Stimulated activated naive CD4-positive, alpha-beta T cell (primary cell): ENCODE measurements around the gene S100A8.
"Not testable (repeated sequence)": the region's sequence is repeated elsewhere in the genome, so short reads cannot be mapped to it uniquely, and the experiment has no call there.

Experiments
- DNase-seq, 6 experiments: peaks; one replicate each; lab custom pipeline; 2025; lab: John Stamatoyannopoulos, UW

Gene S100A8

DNA sequence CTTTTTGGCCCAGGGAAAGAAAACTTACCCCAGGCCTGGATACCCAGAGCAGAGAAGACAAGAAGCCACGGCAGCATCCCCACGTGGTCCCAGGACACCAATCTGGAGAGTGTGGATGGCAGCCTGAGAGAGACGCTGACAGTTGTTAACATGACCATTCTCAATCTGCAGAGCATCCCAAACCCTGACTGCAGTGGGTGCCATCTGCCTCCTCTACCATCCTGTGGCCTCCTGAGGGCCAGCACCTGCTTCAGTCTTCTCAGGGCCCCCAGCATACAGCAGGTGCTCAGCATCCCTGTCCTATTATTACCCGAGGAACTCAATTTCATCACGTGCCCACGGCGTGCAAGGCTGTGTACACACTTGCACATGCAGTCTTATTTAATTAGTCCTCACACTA lies 43.0 kb downstream of the S100A8 start:
- DNase-seq: no peak

DNA sequence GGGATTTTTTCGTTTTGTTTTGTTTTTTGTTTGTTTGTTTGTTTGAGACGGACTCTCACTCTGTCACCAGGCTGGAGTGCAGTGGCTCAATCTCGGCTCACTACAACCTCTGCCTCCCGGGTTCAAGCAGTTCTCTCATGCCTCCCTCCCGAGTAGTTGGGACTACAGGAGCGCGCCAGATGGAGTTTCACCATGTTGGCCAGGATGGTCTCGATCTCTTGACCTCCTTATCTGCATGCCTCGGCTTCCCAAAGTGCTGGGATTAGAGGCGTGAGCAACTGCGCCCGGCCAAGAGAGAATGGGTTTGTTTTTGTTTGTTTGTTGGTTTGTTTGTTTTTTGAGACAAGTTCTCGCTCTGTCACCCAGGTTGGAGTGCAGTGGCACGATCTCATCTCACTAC lies 43.8 kb downstream of the S100A8 start:
- not testable (repeated sequence) for DNase-seq

DNA sequence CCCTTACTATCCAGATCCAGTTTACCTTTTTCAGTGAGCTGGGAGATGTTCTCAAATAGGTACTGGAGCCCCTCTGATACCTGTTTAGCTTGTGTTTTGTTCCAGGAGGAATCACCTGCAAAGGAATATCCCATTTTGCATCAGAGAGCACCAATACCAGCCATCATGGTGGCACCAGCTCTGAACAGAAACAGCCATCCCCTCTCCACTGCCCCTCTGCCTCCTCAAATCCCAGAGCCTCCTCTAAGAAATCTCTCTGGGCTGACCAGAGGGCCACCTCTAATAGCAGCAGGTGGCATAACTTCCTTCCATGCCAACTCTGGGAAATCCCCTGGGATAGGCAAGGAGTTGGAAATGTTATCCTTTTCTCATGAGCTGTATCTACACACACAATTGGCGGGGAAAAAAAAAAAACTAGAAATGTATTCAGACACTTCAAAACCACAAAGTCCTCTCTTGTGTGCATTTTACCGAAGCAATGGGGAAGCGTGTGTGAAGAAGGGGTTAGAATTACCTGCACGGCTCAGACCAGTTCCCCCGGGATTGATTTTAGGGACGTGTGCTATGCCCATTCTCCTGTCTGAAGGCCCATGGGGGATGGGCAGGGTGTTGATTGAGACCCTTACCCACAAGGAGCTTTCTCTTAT lies 44.7 kb downstream of the S100A8 start:
- DNase-seq: no peak

DNA sequence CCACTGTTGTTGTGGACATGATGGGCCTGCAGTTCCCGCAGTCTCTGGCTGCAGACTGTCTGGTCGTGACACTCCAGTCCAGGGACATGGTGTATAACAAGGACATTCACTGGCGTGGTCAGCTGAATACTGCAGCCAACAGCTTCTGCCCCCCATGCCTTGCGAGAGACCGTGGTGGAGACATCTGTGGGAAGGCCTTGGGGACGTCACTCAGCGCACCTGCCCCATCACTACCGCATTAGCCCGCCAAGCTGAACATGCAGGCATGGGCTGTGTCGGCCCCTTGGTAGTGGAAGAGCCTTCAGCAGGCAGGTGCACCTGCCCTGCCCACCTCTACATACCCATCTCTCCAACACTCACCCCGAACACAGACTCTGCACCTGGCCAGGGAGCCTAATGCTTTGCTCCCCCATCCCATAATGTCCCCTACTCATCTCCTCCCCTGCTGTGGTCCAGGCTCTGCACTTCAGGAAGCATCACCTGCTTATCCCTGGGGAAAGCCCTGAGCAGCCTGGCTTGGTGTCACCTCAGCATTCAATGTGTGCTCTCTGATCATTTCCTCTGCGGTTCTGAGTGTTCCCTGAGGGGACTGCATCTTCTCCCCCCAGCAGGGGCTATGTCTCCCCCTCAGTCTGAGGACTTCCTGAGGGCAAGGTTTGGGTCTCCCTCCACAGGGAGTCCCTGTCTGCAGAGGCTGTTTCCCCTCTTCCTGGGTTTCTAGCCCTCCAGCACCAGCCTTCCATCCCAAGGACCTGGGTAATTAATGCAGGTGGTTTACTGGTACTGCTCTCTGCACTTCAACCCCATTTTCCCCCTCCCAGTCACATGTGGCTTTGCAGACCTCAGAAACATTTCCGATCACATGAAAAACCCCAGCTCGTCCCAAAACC lies 45.4 kb downstream of the S100A8 start:
- DNase-seq: no peak

DNA sequence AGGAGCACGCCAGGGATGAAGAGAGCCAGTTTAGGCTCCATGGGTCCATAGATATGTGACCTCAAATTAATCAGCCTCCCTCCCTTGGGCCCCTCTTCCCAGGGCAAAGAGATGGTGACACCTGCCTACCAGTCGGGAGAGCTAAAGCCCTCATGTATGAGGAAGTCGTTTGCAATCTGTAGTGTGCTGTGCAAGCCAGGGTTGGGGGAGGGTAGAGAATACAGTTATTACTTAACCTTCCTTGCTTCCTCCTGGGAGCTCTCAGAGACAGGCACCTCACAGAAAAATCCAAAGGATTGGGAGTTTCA lies 46.2 kb downstream of the S100A8 start:
- DNase-seq: no peak

DNA sequence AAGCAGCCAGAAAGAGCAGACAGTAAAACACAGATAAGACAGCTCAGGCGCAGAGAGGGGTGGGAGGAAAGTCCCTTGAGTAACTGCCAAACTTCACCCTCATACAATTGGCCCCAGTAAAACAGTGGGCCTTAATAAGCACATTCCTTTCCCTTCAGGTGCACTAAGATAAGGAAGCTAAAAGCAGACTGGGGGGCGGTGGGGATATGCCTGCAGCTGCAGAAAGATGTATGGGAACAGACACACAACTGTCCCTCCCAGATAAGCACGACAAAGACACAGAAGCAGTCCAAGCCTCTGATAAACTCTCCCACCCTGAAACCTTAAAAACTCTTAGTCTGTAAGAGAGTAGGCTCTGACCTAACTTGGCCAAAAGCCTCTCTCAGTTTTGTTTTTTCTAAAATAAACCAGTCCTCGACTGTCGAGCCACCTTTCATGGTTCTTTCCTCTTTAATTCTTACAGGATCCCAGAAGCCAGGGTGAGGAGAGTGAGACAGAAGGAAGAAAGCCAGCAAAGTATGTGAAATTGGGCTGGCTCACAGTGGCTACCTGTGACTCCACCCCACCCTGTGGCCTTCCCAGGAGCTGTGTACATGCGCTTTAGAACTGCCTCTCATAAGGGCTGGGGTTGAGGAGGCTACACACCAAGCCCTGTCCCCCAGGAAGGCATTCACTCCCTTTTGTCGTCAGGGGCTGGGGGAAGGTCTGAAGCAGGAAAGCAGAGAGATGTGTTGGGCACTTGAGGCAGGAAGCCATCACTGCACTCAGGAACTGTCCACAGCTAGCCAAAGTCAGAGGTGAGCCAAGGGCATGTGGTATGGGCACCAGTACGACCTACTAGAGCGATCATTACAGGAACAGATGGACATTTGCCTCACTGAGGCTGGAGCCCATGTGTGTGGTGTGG lies 46.8 kb downstream of the S100A8 start:
- no peak for DNase-seq

DNA sequence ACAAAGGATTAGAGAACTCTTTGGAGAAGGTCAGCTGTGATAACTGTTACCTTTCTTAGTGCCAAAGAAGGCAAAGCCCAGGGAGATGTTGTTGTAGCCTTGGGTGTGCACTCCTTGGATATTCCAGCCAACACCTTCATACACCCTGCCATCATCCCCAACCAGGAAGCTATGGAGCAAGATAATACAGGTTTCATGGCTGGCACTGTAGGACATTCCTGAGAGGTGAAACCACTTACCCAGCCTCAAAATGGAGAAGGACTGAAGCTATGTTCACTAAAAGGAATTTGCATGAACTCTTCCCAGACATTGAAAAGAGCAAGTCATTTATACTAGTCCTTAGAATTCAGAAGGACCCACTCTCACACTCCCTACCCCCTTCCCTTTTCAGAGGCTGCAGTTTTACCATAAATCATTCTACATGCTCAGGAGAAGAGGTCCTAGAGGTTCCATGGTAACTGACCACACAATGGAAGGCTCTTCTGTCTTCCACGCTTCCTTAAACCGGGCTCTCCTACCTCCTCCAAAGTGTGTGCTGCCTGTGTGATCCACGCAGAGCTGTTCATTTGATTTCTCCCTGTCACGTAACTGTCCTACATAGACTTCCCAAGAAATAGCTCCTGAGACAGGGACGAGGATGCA lies 47.7 kb downstream of the S100A8 start:
- no peak for DNase-seq

DNA sequence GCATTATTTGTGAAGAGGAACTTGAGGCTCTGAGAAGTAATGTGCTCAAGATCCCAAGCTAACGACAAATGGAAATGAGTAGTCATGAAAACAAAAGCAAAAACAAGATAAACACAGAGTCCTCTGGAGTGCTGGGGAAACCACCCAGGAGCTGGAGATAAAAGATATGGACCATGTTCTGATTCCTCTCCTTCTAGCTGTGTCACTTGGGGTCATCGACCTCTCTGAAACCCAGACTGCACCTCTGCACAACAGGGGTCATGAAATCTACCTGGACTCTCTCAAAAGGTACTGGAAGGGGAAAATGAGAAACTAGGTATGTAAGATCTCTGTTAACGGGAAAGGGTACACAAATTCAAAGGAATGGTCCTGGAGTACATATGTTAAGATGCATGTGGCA lies 48.7 kb downstream of the S100A8 start:
- DNase-seq: no peak

DNA sequence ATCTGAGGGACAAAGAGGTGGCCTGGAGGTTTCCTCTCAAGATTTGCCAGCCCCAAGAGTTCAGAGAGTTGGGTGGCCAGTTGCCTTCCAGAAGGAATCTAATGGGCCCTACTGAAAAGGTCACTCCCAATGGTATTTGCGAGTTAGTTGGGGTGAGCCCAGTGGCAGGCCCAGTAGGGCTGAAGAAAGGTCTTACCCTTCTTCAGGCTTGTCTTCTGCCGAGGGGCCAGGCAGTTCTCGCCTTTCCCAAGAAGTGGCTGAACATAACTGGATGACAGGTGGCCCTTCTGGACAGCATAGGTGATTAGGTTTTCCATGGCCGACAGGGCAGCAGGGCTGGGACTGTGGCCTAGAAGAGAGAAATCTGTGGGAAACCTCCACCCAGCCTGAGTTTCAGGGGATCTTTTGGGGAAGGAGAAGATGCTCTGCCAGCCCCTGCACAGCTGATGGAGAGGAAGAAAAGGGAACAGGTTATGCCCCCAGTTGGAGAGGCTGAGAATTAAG lies 49.4 kb downstream of the S100A8 start:
- no peak for DNase-seq

DNA sequence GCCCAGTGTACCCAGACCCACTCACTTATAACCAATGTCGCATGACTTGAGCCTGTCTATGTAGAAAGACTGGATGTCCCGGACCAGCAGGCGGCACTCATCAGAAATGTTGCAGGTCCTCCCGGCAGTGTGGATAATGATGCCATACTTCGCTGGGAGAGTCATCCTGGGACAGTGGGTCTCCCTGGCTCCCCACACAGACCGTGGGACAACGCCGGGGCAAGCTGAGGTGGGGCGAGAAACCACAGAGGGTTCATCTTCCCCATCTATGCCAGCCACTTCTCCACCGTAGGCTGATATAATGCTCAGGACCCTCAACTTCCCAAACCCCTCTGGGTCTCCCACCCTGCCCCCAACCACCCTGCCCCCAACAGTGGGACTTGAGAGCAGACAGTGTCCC lies 50.5 kb downstream of the S100A8 start:
- no peak for DNase-seq
